ENCODE measurements around the gene RNF151.

DNA sequence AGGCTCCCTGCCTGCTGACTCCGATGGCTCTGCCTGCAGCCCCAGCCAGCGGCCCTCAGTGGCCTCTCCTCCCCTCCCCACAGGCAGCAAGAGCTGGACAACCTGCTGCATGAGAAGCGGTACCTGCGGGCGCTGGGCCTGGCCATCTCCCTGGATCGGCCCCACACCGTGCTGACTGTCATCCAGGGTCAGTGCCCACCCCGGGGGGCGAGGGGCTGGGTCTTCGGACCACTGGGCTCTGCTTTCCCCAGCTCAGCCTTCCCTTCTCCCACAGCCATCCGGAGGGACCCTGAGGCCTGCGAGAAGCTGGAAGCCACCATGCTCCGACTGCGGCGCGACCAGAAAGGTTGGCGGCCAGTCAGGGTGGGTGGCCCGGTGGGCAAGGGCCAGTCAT lies 11.2 kb downstream of the RNF151 start:
- TF ChIP-seq POLR2A (IDR thresholded peaks at IDR 0.05) (no peak), CTCF (IDR thresholded peaks at IDR 0.05) (no peak), POLR2AphosphoS5 (IDR thresholded peaks at IDR 0.05; ENCODE audit: insufficient read depth in 1 of 2, low read depth in 1 of 2) (no peak)

All from vagina (tissue), 2 donors.